Forelimb muscle (tissue), 1 donor: ENCODE results near the gene DBNDD1. TPM values are rescaled to one million over a fixed set of nuclear protein-coding genes. Genes with fewer than 3 reads are reported as not detected.
"Not testable (repeated sequence)": the region's sequence is repeated elsewhere in the genome, so short reads cannot be mapped to it uniquely, and the experiment has no call there.

ENCODE experiments used
- DNase-seq: peaks from one replicate; pipeline ENCODE4 v3.0.0-alpha.2; 2013; ENCODE audit warnings: low read depth
- polyA plus RNA-seq: library from polyadenylated mRNA; unstranded; fragments of 120-200 nt; gene quantifications from one replicate; pipeline ENCODE4 v1.2.1, GENCODE V29; 2013; ENCODE audit not compliant: insufficient read length

Gene DBNDD1
- polyA plus RNA-seq, 1 donor = 9.2 TPM

DNA sequence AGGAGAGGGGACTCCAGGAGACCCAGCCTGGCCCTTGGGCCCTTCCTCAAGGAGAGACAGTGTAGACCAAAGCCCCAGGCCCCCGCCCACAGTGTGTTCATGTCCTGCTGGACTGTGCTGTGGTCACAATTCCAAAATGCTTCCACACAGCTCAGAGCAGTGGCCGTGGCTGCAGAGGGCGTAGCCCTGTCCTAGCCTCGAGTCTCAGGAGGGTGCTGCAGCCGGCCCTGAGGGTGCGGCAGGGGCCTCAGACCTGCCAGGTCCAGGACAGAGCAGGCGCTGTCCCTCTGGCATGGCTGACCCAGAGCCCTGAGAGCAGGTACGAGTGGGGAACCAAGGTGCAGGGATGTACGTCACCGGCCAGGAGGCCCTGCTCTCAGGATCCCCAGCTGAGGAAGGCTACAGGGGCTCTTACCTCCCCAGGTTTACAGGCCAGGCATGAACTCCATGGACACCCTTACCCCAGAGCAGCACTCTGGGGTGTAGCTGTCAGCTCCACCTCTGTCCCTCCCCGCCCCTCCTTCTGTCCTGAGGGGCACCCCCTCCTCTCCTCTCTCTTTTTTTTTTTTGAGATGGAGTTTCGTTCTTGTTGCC is 7.3 kb downstream of the DBNDD1 start:
- DNase-seq = no peak

DNA sequence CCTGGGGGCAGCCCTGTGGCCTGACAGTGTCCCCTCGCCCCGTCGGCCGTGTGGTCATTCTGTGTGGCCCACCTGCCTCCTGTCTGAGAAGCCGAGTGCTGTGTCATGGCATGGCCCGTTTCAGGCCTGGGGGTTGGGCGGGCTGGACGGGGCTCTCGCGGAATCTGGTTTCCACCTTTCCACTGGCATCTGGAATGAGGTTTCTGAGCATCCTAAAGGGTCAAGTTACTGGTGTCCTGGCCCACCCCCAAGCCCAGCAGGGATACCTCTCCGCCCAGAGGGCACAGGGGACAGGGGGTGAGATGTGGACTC is 7.8 kb downstream of the DBNDD1 start:
- DNase-seq = no peak

DNA sequence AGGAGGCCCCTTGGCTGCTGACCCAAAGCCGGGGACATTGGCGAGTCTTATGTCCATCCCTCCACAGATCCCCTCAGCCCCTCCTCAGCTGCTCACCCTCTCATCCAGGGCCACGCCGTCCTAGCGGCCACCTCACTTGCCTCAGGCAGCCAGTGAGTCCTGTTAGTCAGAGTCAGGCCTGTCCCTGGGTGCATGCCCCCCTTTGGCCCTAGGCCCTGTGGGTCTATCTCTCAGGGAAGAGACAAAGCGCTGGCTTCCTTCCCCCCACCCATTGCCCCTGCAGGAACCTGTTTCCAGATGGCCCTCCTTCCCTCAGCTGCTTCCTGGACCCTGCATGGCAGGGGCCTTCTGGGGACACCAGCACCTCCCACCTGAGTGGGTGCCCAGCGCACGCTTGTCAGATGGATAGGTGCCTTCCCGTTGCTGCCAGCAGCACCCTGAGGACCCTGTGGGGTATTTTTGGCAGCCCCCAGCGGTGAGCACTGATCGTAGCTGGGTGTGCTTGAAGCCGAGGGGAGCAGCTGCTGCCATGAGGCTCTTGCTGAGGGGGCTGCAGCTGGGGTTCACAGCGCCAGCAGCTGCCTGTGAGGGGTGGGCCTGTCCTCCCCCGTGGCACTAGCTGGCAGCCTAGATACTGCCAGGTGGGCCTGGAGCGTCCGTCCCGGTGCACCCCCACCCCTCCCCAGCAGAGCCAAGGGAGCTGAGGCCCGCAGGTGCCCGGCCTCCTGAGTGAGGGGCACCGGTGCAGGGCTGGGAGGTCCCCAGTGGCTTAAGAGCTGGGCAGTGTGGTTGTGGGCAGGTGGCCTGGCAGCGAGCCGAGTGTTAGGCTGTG is 8.4 kb downstream of the DBNDD1 start:
- DNase-seq = no peak

DNA sequence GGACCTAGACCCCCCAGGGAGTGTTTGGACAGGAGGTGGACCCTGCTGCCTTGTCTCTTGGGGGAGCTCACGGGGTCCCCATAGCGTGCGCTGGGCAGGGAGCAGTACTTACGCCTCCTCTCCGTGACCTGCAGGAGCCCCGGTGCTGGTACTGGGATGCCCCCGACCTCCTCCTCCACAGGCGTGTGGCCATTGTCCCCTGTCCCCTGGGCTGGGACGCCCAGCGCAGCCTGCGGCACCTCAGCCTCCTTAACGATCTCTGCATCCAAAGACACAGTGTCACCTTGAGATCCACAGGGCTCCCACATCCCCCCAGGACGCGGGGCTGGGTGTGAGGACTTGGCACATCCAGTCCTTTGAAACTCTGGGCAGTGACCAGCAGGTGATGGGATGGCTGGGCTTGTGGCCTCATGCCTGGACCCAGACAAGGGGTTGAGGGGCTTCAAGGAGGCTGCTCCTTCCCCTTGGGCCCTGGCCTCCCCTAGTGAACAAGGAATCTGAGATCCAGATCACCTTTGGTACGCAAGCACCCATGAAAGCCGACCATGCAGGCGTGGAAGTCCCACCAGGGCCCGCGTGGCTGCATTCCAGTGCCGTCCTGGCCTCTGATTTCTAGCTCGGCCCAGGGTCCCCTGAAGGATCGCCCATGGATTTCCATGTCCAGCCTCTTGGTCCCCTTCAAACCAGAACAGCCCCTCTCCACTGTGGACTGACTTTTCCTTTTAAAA is 9.9 kb downstream of the DBNDD1 start:
- DNase-seq = no peak

DNA sequence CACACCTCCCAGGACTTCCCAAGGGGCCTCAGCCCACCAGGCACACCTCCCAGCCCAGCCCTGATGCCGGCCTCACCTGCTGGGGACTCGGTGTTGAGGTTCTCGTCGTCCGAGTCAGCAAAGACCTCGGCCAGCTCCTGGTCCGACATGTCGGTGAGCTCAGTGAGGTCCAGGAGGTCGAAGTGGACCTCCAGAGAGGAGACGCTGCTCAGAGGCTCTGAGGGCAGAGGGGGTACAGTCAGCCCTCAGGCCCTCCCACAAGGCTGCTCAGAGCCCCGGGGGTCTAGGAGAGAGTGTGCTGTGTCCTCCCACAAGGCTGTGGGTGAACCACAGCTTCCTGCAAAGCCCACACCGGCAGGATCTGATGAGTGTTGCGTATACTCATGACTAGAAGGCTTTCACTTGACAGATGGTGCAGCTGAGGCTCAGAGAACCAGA is 10.5 kb downstream of the DBNDD1 start:
- DNase-seq = no peak

DNA sequence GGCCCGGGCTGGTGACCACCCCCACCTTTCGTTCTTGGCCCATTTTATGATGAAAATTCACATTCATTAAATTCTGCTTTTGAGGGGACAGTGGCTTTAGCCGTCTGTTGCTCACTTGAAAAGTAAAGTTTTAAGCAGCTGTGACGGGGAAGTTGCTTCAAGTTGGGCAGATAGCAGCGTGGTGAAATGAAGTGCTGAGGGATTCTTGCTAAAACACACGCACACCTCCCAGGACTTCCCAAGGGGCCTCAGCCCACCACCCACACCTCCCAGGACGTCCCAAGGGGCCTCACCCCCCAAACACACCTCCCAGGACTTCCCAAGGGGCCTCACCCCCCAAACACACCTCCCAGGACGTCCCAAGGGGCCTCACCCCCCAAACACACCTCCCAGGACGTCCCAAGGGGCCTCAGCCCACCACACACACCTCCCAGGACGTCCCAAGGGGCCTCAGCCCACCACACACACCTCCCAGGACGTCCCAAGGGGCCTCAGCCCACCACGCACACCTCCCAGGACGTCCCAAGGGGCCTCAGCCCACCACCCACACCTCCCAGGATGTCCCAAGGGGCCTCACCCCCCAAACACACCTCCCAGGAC is 11.5 kb downstream of the DBNDD1 start:
- DNase-seq = not testable (repeated sequence)

DNA sequence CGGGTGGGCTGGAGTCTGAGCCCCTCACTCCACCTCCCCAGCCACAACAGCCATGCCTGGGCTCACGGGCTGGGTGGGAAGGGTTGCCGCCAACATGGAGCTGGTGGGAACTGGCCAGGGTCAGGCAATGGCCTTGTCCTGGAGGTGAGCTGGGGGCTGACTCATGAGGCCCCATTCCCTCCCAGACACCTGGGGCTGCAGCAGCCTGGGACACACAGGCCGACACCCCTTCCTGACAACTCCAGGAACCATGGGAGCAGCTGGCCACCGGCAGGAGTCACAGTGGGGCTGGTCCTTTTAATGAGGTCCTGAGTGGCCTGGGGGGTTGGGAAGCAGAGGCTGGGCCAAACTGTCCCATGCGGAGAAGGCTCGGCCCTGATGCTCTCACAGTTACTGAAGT is 12.2 kb downstream of the DBNDD1 start:
- DNase-seq = no peak

DNA sequence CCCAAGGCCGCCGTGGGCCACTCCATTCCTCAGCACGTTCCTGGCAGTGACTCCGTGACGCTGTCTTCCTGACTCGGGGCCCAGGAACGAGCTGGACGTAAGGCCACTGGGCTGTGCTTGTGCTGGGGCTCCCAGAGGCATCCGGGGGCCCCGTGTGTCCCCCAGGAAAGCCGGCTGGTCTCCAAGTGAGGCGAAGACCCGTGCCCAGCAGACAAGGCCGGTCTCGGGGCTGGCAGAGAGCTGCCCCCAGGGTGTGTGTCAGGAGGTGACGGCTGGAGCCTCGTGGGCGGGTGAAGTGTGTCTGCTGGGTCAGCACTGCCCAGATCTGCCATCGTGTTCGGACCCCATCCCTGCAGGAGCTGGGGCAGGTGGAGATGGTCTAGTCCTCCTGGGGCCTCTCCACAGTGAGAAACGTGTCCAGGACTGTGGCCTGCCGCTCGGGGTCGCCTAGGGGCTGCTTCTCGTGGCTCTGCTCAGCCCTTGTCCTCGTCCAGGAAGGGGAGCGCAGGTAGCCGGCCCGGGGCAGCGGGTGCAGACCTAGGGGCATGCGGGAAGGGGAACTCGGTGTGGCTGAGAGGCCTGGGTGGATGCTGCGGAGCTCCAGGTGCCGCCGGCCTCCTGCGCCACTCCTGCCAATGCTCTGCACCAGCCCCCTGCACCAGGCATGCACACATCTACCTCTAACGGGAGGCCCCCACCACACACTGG is 13.1 kb downstream of the DBNDD1 start:
- DNase-seq = no peak

DNA sequence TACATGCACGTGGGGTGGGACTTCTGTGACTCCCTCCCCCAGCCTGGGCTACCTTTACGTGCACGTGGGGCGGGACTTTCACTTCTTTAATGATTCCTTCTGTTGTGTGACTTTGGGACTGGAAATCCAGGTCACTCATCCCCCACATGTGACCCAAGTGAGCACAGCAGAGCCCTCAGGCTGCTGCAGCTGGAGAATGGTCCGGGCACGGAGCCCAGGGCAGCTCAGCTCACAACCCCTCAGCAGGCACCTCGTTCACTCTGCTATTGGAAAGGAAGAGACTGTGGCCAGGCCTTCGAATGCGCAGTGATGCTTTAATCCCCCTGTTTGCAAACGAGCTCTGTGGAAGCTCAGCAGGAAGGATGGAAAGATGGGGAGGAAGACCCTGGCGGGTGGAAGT is 14.7 kb downstream of the DBNDD1 start:
- DNase-seq = no peak

DNA sequence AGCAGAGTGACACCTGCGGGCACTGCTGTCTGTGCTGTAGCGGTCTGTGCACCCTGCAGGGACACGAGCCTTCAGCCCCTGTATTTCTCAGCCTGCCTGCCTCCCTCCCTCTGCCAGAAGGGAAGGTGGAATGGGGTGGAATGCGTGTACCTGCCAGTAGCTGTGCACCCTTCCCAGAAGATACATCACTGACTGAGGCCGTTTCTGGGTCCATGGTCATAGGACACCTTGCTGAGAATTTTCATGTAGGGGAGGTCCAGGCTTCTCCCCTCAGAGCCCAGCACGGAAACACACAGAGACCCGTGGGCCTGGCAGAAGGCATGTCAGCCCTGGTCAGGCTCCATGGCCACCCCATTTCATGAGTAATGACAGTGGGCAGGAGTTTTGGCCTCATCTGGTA is 16.5 kb downstream of the DBNDD1 start:
- DNase-seq = no peak

DNA sequence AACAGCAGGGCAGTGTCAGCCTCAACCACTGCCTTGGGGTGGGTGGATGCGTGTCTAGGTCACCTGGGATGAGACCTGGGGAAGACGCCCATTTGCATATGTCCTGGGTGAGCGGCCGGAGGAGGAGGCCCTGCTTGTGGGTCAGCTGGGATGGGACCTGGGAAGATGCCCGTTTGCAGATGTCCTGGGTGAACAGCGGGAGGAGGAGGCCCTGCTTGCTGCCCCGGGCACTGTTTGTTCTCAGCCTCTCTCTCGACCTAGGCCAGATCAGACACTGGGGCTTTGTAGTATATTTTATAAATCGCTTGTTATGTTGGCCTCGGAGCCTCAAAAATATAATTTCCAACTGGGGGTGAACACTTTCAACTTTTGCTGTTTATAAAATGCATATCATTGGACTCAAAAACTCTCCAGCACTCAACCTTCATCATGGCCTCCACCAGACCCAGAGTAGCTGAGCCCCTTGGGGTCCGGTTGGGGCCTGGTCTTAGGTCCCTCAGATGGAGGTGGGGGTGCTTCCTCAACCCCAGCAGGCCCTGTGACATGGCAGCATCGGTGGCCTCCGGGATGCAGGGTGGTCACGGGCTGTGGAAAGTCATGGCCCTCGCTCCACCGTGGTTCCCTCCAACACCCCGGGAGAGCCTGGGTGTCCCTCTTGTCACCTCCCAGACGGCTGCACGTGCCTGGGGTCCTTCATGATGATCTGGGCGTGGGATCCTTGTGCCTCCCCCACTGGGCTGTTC is 17.3 kb downstream of the DBNDD1 start:
- no peak for DNase-seq

DNA sequence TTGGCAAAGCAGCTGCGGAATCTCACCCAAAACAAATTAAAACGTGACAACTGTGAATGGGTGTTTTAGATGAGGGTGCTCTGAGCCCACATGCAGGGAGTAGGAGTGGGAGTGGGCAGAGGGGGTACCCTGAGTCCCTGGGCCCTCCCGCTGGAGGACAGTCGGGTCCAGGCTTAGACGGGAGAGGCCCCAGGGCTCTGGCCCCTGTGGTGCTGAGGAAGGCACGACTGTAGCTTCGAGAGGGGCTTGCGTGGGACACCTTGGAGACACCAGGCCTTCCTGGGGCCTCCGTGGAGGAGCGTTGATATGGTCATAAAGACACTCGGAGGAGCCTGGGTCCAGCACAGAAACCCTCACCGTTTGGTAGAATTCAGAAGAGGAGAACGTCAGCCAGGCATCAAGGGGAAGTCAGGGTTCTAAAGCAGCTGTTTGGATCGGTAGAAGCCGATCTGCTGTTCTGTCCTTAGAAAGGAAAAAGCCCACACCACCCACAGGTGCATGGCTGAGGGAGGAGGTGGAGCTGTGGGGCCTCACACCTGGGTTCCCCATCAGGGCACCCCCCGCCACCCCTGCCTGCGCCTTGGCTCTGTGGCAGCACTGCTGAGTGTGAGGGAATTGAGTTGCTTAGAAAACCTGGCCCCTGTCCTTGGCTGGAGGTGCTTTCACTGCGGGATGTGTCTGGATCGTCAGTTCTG is 18.4 kb downstream of the DBNDD1 start:
- no peak for DNase-seq

DNA sequence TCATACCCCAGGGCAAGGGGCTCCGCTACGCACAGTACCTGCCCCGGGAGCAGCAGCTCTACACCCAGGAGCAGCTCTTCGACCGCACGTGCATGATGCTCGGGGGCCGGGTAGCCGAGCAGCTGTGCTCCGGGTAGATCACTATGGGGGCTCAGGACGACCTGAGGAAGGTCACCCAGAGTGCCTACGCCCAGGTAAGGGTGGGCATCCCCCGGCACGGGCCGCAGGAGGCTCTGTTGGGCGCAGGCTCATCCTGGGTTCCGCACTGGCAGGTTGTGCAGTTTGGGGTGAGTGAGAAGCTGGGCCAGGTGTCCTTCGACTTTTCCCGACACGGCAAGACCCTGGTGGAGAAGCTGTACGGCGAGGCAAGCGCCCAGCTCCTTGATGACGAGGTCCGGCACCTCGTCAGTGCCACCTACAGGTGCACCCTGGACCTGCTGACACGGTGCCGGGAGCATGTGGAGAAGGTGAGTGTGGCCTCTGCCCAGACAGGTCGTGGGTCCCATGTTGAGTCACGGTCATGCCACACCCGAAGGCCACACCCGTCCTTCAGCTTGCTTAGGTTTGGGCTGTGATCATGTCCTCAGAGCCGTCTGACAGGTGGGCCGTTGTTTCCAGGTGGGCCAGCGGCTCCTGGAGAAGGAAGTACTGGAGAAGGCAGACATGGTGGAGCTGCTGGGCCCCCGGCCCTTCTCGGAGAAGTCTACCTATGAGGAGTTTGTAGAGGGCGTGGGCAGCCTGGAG is 19.3 kb downstream of the DBNDD1 start:
- DNase-seq = no peak

DNA sequence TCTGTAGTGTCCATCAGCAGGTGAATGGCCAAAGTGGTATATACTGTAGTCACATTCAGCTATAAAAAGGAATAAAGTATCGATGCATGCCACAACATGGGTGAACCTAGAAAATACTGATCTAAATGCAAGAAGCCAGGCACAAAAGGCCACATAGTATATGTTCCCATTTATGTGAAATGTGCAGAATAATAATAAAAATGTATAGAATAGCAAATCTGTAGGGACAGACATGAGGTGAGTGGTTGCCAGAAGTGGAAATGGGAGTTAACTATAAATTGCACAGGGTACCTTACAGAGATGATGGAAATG is 23.1 kb downstream of the DBNDD1 start:
- DNase-seq = no peak

DNA sequence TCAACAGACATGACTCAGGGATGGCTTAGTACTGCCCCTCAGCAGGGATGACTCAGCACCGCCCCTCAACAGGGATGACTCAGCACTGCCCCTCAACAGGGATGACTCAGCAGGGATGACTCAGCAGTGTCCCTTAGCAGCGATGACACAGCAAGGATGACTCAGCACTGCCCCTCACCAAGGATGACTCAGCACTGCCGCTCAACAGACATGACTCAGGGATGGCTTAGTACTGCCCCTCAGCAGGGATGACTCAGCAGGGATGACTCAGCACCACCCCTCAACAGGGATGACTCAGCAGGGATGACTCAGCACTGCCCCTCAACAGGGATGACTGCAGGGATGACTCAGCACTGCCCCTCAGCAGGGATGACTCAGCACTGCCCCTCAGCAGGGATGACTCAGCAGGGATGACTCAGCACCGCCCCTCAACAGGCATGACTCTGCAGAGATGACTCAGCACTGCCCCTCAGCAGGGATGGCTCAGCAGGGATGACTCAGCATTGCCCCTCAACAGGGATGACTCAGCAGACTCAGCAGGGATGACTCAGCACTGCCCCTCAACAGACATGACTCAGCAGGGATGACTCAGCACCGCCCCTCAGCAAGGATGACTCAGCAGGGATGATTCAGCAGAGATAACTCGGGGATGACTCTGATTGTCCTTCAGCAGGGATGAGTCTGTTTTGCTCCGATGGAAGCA is 23.6 kb downstream of the DBNDD1 start:
- DNase-seq = not testable (repeated sequence)

DNA sequence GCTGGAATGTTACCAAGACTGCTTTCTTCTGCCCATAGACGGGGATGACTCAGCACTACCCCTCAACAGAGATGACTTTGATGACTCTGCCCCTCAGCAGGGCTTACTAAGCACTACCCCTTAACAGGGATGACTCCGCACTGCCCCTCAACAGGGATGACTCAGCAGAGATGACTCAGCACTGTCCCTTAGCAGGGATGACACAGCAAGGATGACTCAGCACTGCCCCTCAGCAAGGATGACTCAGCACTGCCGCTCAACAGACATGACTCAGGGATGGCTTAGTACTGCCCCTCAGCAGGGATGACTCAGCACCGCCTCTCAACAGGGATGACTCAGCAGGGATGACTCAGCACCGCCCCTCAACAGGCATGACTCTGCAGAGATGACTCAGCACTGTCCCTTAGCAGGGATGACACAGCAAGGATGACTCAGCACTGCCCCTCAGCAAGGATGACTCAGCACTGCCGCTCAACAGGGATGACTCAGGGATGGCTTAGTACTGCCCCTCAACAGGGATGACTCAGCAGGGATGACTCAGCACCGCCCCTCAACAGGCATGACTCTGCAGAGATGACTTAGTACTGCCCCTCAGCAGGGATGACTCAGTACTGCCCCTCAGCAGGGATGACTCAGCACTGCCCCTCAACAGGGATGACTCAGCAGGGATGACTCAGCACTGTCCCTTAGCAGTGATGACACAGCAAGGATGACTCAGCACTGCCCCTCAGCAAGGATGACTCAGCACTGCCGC is 24.4 kb downstream of the DBNDD1 start:
- DNase-seq = not testable (repeated sequence)

DNA sequence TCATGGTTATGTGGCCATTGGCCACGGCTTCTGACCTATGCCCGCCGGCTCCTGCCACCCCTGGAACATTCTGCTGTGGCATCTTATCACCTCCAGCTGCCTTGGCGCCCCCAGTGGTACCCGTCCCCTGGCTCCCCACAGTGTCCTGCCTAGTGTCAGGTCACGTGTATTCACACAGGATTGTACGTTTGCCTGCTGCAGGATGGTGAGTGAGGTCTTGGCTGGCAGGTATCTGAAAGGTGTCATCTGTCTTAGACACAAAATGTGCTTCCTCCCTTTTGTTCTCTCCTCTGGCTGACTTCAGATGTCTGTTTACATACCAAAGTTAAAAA is 24.9 kb downstream of the DBNDD1 start:
- DNase-seq = no peak

DNA sequence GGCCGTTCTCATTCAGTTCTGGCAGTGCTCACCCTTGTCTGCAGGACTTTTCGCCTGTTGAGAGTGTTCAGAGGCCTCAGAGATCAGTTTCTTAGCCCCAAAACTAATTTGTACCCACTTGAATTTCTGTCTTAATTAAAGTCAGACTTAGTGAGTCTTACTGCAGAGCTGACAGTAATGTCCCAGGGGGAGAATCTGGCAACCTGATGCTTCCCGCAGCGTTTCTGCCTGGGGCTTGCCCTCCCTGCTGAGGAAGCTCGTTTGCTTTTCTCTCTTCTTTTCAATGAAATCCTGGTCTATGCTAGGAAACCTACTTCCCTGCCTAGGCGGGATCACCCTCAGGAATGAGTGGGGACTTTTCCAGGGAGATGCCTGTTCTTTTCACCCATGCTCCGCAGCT is 25.3 kb downstream of the DBNDD1 start:
- DNase-seq = no peak

DNA sequence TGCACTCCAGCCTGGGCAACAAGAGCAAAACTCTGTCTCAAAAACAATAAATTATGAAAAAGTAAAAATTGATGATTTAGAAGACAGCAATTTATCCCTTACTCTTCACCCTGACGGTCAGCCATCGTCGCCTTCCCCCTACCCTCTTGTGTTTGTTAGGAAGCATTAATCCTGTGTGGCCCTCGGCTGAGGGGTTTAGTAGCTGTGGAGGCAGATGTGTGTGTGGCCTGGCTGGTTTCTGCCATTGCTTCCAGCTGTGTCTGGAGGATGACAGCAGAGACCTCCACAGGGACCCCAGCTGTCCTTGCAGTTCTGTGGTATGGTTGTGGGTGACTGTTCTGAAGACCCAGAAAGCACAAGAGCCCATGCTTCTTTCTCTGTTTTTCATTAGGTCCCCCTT is 25.9 kb downstream of the DBNDD1 start:
- no peak for DNase-seq
